OCI-LY3 (cell line): ENCODE measurements around the gene PDE10A.

Experiments used
- CTCF ChIP-seq: fragments of 200-600, 300-600 bp; sonication (generic); IDR thresholded peaks from 2 replicates; pipeline ENCODE4 v1.5.1; 2014; ENCODE audit warnings: antibody characterized with exemption, low read length, low read depth
- EZH2phosphoT487 ChIP-seq: fragments of 200-600 bp; shearing (Covaris generic); IDR thresholded peaks from 2 replicates; pipeline ENCODE4 v1.6.1; 2018; ENCODE audit warnings: antibody characterized with exemption, mixed run types, low read depth

- TF ChIP-seq CTCF (no peak), EZH2phosphoT487 (no peak)
Observed at GRCh38 chr6:165611294-165611693, 51.7 kb downstream of the PDE10A start.
